ENCODE data around the gene DOCK10. TPM values are rescaled to one million over a fixed set of nuclear protein-coding genes. Genes with fewer than 3 reads are reported as not detected.
"Not testable (repeated sequence)": the region's sequence is repeated elsewhere in the genome, so short reads cannot be mapped to it uniquely, and the experiment has no call there.

Gene DOCK10
- total RNA-seq, 4 donors from 2014 or later = 11.9 to 42.0 (median 17.9) TPM

DNA sequence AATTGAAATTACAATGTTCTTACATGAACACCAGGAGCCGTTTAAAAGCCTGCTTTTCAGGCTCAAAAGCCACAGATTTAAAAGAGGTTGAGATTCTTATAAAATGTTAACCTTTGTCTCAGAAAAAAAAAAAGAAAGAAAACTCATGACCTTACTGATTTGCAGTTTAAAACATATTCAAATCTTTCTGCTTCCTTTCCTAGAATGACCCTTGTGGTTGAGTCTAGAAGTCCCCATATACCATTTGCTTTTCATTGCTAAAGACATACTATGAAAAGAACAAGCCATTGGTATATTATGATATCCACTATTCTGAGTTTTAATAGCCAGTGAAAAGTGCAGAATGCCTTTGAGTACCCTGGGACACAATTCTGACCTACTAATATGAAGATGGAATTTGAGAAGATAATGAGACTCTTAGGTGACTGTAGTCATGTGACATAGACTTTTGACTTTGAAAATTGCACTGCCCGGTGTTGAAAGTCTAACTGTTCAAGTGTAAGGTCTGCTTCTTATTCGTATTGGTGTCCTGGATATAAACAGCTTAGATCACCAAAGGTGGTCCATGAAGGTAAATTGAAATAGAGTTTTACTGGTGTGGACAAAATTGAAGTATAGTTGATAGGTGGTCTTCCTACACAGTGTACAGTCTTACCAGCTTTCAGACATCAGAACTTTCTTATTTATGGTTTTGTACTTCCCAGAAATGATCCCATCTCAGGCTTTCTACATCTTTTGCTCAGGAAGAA, 117.0 kb downstream of the DOCK10 start:
- no peak for ATAC-seq (ENCODE audit: low FRiP score)

DNA sequence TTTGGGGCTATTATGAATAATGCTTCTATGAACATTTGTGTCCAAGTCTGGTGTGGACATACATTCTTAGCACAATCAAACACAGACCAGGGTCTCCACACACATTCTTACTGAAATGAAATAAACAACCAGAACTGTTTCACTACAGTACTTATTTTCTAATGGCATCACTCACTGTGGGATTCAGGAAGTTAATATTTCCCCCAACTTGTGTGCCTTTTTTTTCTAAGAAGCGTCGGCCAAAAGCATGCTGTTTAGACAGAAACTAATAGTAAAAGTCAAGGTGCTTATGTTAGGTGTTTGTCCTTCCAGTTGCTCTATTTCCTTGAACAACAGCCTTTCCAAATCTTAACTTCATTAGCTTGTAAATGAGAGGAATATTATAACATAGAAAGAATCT, 117.6 kb downstream of the DOCK10 start:
- no peak for ATAC-seq (ENCODE audit: low FRiP score)
- TF ChIP-seq, protein P1, sequence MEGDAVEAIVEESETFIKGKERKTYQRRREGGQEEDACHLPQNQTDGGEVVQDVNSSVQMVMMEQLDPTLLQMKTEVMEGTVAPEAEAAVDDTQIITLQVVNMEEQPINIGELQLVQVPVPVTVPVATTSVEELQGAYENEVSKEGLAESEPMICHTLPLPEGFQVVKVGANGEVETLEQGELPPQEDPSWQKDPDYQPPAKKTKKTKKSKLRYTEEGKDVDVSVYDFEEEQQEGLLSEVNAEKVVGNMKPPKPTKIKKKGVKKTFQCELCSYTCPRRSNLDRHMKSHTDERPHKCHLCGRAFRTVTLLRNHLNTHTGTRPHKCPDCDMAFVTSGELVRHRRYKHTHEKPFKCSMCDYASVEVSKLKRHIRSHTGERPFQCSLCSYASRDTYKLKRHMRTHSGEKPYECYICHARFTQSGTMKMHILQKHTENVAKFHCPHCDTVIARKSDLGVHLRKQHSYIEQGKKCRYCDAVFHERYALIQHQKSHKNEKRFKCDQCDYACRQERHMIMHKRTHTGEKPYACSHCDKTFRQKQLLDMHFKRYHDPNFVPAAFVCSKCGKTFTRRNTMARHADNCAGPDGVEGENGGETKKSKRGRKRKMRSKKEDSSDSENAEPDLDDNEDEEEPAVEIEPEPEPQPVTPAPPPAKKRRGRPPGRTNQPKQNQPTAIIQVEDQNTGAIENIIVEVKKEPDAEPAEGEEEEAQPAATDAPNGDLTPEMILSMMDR (IDR thresholded peaks at IDR 0.05) = no peak
- DNase-seq (ENCODE audit: low spot score) = no peak

More for the DNA sequence above, 117.0 kb downstream of the DOCK10 start:
- no peak for DNase-seq (ENCODE audit: low spot score)
- TF ChIP-seq, protein P1 (IDR thresholded peaks at IDR 0.05) = no peak

DNA sequence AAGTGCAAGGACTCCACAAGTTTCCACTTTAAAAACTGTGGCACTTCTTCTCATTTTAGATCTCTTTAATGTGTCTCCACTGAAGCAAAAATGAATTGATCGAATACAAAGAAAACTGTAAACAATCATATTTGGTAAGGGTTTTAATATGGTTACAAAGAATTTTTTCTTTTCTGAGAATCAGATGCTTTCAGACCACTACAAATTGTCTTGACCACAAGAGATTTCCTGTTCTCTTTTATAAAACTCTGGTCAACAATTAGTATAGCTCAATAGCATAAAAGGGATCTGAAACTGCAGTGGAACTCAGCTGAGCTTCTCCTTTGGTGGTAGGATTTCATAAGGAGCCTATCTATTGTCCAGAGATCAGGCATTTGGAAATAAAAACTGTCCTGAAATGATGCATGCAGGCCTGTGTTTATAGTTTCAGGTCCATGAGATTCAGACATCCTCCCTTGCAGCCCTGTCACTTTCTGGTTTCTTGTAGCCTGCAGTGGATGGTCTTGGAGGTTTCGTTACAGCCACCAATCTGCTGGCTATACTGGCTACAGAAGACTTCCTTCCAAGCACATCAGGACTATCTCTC, 120.0 kb downstream of the DOCK10 start:
- ATAC-seq (ENCODE audit: low FRiP score) (no peak), DNase-seq (ENCODE audit: low spot score) (no peak)
- TF ChIP-seq, protein P1 (IDR thresholded peaks at IDR 0.05) = no peak

DNA sequence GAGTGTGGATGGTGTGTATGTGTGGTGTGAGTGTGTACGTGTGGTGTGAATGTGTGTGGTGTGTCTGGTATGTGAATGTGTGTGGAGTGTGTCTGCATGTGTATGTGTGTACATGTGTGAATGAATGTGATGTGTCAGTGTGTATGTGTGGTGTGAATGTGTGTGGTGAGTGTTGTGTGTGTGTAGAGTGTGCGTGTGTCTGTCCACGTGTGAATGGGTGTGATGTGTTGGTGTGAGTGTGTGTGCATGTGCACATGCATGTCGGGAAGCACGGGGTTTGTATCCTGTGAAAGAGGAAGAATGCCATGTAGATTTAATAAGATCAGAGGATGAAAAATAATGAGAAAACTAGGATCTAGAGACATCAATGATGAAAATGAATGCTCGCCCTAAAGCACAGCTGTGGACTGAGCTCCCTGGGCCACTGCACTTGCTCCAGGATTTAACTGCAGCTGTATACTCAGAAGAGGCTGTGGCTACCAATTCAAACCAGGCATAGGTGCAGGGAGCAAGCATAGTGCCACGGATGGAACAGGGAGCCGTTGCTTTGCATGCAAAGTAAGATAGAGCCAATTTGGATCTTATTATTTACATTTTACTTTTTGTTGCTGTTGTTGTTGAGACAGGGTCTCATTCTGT, 122.7 kb downstream of the DOCK10 start:
- ATAC-seq (ENCODE audit: low FRiP score) (no peak), DNase-seq (ENCODE audit: low spot score) (no peak)
- TF ChIP-seq, protein P1 (IDR thresholded peaks at IDR 0.05) = no peak

DNA sequence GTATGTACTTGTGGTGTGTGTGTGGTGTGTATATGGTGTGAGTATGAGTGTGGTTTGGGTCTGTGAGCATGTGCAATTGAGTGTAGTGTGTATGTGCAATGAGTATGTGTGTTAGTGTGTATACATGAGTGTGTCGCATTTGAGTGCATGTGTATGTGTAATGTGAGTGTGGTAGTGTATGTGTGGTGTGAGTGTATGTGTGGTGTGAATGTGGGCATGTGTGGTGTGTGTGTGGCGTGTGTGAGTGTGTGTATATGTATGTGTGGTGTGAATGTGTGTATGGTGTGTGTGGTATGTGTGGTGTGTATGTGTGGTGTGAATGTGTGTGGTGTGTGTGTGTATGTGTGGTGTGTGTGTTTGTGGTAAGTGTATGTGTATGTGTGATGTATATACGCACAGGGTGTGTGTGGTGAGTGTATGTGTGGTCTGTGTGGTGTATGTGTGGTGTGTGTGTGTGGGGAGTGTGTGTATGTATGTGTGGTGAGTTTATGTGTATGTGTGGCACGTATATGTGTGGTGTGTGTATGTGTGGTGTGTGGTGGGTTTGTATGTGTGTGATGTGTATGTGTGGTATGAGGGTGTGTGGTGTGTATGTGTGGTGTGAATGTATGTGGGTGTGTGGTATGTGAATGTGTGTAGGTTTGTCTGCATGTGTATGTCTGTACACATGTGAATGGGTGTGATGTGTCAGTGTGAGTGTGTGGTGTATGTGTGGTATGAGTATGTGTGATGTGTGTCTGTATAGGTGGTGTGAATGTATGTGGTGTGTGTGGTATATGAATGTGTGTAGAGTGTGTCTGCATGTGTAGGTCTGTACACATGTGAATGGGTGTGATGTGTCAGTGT, 123.4 kb downstream of the DOCK10 start:
- ATAC-seq (ENCODE audit: low FRiP score) (no peak), DNase-seq (ENCODE audit: low spot score) (no peak)
- TF ChIP-seq, protein P1 (IDR thresholded peaks at IDR 0.05) = no peak

DNA sequence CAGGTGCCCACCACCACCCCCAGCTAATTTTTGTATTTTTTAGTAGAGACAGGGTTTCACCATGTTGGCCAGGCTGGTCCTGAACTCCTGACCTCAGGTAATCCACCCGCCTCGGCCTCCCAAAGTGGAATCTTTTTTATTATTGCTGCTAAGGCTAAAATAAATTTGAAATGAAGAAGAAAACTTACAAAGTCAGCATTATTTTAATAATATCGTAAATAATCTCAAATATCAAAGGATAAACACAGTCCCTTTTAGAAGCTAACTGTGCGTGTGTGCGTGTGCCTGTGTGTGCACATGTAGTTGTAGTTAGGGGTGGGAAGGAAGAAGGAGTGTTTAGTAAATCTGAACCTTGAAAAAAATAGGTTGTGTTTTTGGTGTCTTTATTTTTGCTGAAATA, 125.0 kb downstream of the DOCK10 start:
- DNase-seq (ENCODE audit: low spot score); ATAC-seq (ENCODE audit: low FRiP score): not testable (repeated sequence)

DNA sequence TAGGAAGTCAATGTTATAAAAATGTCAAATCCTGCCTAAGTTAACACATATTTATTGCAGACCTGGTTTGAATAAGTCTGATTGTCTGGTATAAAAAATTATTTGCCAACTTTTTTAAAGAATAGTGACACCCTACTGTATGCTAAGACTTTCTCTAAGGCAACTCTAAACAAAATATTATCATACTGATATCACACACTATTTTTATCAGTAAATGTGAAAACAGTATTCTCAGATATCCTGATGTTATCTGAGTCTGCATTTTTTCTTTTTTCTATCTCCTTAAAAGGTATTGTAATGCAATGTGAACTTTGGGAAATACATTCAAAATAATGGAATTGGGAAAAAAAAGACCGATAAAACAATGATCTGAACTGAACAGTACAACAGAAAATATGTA, 127.1 kb downstream of the DOCK10 start:
- DNase-seq (ENCODE audit: low spot score) = no peak
- TF ChIP-seq, protein P1 (IDR thresholded peaks at IDR 0.05) = no peak
- no peak for ATAC-seq (ENCODE audit: low FRiP score)
